GM18867 (cell line): ENCODE data around the gene RAI2.

Experiments used
- ATAC-seq: cut with Tn5 transposase; IDR thresholded peaks from one replicate; pipeline ENCODE4 v1.9.1; 2021; ENCODE audit warnings: mild to moderate bottlenecking, moderate library complexity; ENCODE audit not compliant: unreplicated experiment

The RAI2 gene

GRCh38 chrX:17860811-17861488, at the start of gene RAI2:
RAI2 (minus strand) TSS chrX:17861298; CDS start chrX:17802010, 59,288 bp downstream.
- no peak for ATAC-seq

GRCh38 chrX:17888421-17888820, 27.3 kb upstream of the RAI2 start:
- ATAC-seq: no peak

- no peak for ATAC-seq
Measured at GRCh38 chrX:17882680-17883079, 21.6 kb upstream of the RAI2 start.

- ATAC-seq: no peak
Measured at GRCh38 chrX:17878028-17878670, 17.1 kb upstream of the RAI2 start.

GRCh38 chrX:17876135-17876534, 15.0 kb upstream of the RAI2 start:
- ATAC-seq: no peak

GRCh38 chrX:17869580-17869979, 8.5 kb upstream of the RAI2 start:
- no peak for ATAC-seq

- no peak for ATAC-seq
Measured at GRCh38 chrX:17861489-17862011, 452 bp upstream of the RAI2 start.

GRCh38 chrX:17860179-17860780, 818 bp downstream of the RAI2 start:
- ATAC-seq: no peak

GRCh38 chrX:17859609-17860178, 1.4 kb downstream of the RAI2 start:
- no peak for ATAC-seq

- no peak for ATAC-seq
Measured at GRCh38 chrX:17854531-17854930, 6.6 kb downstream of the RAI2 start.

- ATAC-seq: no peak
Measured at GRCh38 chrX:17854069-17854468, 7.0 kb downstream of the RAI2 start.

GRCh38 chrX:17851874-17852273, 9.2 kb downstream of the RAI2 start:
- no peak for ATAC-seq

GRCh38 chrX:17848545-17849265, 12.4 kb downstream of the RAI2 start:
- no peak for ATAC-seq

GRCh38 chrX:17846045-17846444, 15.1 kb downstream of the RAI2 start:
- ATAC-seq: no peak

GRCh38 chrX:17844236-17844635, 16.9 kb downstream of the RAI2 start:
- ATAC-seq: no peak

GRCh38 chrX:17842769-17843525, 18.2 kb downstream of the RAI2 start:
- no peak for ATAC-seq

GRCh38 chrX:17839269-17839668, 21.8 kb downstream of the RAI2 start:
- ATAC-seq: no peak

GRCh38 chrX:17836830-17837229, 24.3 kb downstream of the RAI2 start:
- ATAC-seq: no peak

GRCh38 chrX:17833954-17834353, 27.1 kb downstream of the RAI2 start:
- ATAC-seq: no peak

GRCh38 chrX:17831255-17831654, 29.8 kb downstream of the RAI2 start:
- no peak for ATAC-seq
